Lung (tissue), 12 donors: ENCODE results near the gene DNPEP. TPM values are rescaled to one million over a fixed set of nuclear protein-coding genes. Genes with fewer than 3 reads are reported as not detected.

Source experiments
- ATAC-seq: fragments of 200-7000 bp; cut with Tn5 transposase; one replicate; pipeline ENCODE4 v1.9.1; 2020; ENCODE audit warnings: moderate number of reproducible peaks; ENCODE audit not compliant: insufficient read depth, low FRiP score
- DNase-seq, 3 donors: peaks; one replicate each; pipeline ENCODE4 v3.0.0-alpha.2; 2013 to 2017
- H3K27ac ChIP-seq, 2 donors: one replicate each; pipeline ENCODE4 v1.5.1; 2013; ENCODE audit warnings: mild to moderate bottlenecking in 2 of 2, moderate library complexity in 2 of 2, control low read depth in 1 of 2, inconsistent platforms in 1 of 2, low read depth in 1 of 2, low read length in 1 of 2
- H3K27me3 ChIP-seq, 3 donors: one replicate each; pipeline ENCODE4 v1.5.1; 2013; ENCODE audit warnings: low read length in 2 of 3; ENCODE audit not compliant: control insufficient read depth in 3 of 3, insufficient read depth in 3 of 3
- H3K36me3 ChIP-seq, 4 donors: one replicate each; pipeline ENCODE4 v1.5.1; 2013; ENCODE audit warnings: low read length in 4 of 4, mild to moderate bottlenecking in 1 of 4, moderate library complexity in 1 of 4; ENCODE audit not compliant: control insufficient read depth in 4 of 4, insufficient read depth in 4 of 4
- H3K4me1 ChIP-seq, 5 donors: one replicate each; pipeline ENCODE4 v1.5.1; 2013; ENCODE audit warnings: low read length in 5 of 5, mild to moderate bottlenecking in 2 of 5, moderate library complexity in 1 of 5; ENCODE audit not compliant: control insufficient read depth in 5 of 5, insufficient read depth in 5 of 5
- H3K4me3 ChIP-seq: one replicate; pipeline ENCODE4 v1.5.1; 2013; ENCODE audit warnings: mild to moderate bottlenecking, control low read depth, moderate library complexity
- H3K9ac ChIP-seq, 2 donors: one replicate each; pipeline ENCODE4 v1.5.1; 2013; ENCODE audit warnings: low read length in 2 of 2, control low read depth in 1 of 2; ENCODE audit not compliant: insufficient read depth in 1 of 2
- H3K9me3 ChIP-seq, 4 donors: one replicate each; pipeline ENCODE4 v1.5.1; 2013; ENCODE audit warnings: low read length in 3 of 4, mild to moderate bottlenecking in 1 of 4, moderate library complexity in 1 of 4; ENCODE audit not compliant: control insufficient read depth in 4 of 4, insufficient read depth in 3 of 4
- WGBS, 2 donors: extraction: QIAGEN DNeasy Blood & Tissue Kit; methylation state at CpG; one replicate each; pipeline ENCODE4 v1.1.7; 2013; 5-methylcytosine and 5-hydroxymethylcytosine counted together
- polyA plus RNA-seq, 2 donors: library from polyadenylated mRNA; stranded (reverse); fragments of 200-250 nt; gene quantifications; one replicate each; pipeline ENCODE4 v1.2.1, GENCODE V29; 2013
- total RNA-seq, 2 donors: library from RNA; depleted of rRNA in 1 of 2; stranded (reverse); fragments of >200 nt in 1 of 2; gene quantifications; one replicate each; pipeline ENCODE4 v1.2.1, GENCODE V29; 2014 to 2021
- TF ChIP-seq, protein P1 (sequence below): IDR thresholded peaks from 2 replicates; pipeline ENCODE4 v1.5.1; 2012; ENCODE audit warnings: mild to moderate bottlenecking; ENCODE audit errors: control extremely low read depth, extremely low read depth
- donor health status: control.
- donor health status: control.
- donor health status: Bipolar disorder and iron deficiency.
- donor health status: healthy.
- donor health status: DM: yes; HTN: yes; CAD: no.

The DNPEP gene
- total and polyA plus RNA-seq, 4 donors, result 73.7 to 89.7 (median 80.8) TPM

DNA sequence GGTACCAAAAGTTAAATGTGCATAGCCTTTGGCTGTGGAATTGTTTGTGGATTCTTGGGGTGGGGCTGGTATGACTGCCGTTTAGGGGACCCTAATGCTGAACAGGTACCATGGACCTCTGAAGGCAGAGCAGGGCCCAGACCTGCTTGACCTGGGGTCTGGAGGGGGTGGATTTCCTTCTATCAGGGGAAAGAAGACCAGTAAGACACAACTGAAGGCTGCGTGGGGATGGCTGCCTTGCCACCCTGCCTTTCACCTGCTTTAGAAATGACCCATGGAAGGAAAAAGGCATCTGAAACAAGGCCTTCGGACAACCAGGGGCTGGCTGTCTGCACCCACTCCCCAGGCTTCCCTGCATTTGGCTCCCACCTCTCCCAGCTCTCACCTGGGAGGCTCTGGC is 37.5 kb downstream of the DNPEP start:
- Histone ChIP-seq H3K27me3 (peaks cover 0 to 34% (median 2%) of the 10 kb centered on the region in 3 donors), H3K36me3 (no peaks in the 10 kb centered on the region), H3K9ac (no peak overlapping the region), H3K4me3 (no peak overlapping the region), H3K9me3 (peaks cover 0 to 4% (median 0%) of the 10 kb centered on the region in 4 donors), H3K4me1 (peaks cover 0 to 4% (median 0%) of the 10 kb centered on the region in 5 donors), H3K27ac (no peak overlapping the region)
- 81 to 85% methylated on average over 3 of the region's 3 CpGs for WGBS, 2 donors
- TF ChIP-seq, protein P1, sequence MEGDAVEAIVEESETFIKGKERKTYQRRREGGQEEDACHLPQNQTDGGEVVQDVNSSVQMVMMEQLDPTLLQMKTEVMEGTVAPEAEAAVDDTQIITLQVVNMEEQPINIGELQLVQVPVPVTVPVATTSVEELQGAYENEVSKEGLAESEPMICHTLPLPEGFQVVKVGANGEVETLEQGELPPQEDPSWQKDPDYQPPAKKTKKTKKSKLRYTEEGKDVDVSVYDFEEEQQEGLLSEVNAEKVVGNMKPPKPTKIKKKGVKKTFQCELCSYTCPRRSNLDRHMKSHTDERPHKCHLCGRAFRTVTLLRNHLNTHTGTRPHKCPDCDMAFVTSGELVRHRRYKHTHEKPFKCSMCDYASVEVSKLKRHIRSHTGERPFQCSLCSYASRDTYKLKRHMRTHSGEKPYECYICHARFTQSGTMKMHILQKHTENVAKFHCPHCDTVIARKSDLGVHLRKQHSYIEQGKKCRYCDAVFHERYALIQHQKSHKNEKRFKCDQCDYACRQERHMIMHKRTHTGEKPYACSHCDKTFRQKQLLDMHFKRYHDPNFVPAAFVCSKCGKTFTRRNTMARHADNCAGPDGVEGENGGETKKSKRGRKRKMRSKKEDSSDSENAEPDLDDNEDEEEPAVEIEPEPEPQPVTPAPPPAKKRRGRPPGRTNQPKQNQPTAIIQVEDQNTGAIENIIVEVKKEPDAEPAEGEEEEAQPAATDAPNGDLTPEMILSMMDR, result no peak
- no peak for DNase-seq
- no peak for ATAC-seq

DNA sequence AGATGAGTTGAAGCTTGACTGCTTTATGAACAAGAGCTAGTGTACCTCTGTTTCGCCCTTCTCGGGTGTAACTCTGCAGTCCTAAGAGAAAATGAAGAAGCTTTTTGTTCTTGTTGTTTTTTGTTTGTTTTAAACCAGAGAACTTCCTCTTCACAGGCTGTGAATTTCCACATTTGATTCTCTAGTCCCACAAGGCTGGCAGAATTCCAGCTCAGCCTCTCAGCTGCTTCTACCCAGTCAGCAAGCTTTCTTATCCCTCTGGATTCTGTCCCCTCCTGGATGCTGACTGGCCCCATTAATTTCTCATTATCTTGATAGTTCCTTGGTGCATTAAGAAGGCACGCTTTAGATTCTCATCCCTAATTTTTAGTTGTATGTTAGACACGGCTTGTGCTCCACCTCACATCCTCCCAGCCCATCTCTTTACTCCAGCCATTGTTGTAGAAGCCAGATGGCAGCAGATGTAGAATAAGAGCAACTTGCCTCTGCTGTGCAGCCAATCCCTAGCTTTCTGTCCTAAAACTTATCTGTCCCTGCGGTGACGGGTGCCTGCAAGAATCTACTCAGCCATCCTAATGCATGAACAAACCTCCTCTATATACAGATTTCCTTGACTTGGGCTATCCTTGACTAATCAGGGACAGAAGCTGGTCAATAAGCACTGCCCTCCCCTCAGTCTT is 42.8 kb downstream of the DNPEP start:
- Histone ChIP-seq H3K27me3 (peaks cover 0 to 12% (median 0%) of the 10 kb centered on the region in 3 donors), H3K4me3 (no peak overlapping the region), H3K9ac (no peak overlapping the region), H3K4me1 (peaks cover 0 to 13% (median 2%) of the 10 kb centered on the region in 5 donors), H3K36me3 (peaks cover 0 to 1% (median 0%) of the 10 kb centered on the region in 4 donors), H3K9me3 (peaks cover 0 to 3% (median 0%) of the 10 kb centered on the region in 4 donors), H3K27ac (no peak overlapping the region)
- TF ChIP-seq, protein P1, result no peak
- 42 to 45% methylated on average over 6 of the region's 6 CpGs for WGBS, 2 donors
- ATAC-seq, result no peak
- peak; percentile 73 to 92 (median 86) for DNase-seq

DNA sequence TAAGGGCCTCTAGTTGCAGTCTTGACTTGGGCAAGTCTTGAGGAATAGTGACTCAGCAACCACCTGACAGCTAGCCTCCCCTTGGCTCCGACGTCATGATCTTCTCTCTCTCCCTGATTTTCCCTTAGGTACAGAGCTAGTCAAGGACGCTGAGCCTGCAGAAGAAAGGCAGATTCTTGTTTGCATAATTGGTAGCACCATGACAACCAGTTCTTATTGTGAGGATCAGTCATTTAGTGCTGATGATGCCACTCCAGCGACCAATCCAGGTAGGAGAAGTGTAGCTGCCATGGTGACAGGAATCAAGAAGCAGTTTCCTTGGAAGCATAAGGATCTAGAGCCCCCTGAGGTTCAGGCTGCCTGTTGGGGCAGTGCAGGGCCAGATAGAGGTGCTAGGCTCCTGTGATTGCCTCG is 52.3 kb downstream of the DNPEP start:
- H3K9me3 ChIP-seq, result peaks cover 0 to 9% (median 0%) of the 10 kb centered on the region in 4 donors
- peaks cover 0 to 33% (median 17%) of the 10 kb centered on the region in 3 donors for H3K27me3 ChIP-seq
- TF ChIP-seq, protein P1, result no peak
- H3K4me1 ChIP-seq, result no peaks in the 10 kb centered on the region
- 29 to 46% methylated on average over 5 of the region's 5 CpGs for WGBS, 2 donors
- no peak for DNase-seq
- H3K36me3 ChIP-seq, result no peaks in the 10 kb centered on the region
- no peak overlapping the region for H3K9ac ChIP-seq
- no peak overlapping the region for H3K4me3 ChIP-seq
- ATAC-seq, result no peak
- no peak overlapping the region for H3K27ac ChIP-seq

DNA sequence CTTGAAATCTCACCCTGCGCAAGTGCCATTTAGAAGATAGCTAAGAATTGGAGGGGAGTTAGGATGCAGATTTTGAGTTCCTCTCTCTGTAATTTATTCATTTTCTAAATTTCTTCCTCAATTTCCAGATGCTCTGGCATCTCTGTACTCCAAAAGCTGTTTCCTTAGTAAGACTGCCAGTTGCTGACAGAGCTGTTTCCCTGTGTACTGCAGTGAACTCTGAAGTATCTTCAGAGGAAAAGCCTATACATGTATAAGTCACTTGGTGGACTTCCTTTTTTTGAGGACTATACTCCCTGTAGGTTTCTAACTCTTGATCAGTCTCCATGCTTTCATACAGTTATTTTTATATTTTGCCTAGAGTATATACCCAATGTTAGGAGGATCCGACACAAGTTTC is 53.6 kb downstream of the DNPEP start:
- no peak overlapping the region for H3K27ac ChIP-seq
- TF ChIP-seq, protein P1, result no peak
- no peak for DNase-seq
- no peaks in the 10 kb centered on the region for H3K4me1 ChIP-seq
- H3K9me3 ChIP-seq, result peaks cover 0 to 10% (median 0%) of the 10 kb centered on the region in 4 donors
- no peak for ATAC-seq
- H3K36me3 ChIP-seq, result no peaks in the 10 kb centered on the region
- WGBS, 2 donors, result 69 to 97% methylated on average over 2 of the region's 2 CpGs
- H3K27me3 ChIP-seq, result peaks cover 0 to 37% (median 19%) of the 10 kb centered on the region in 3 donors
- no peak overlapping the region for H3K4me3 ChIP-seq
- no peak overlapping the region for H3K9ac ChIP-seq
